ENCODE results near the gene CABLES2.

Gene CABLES2

GRCh38 chr20:62417981-62418708, 11.1 kb upstream of the CABLES2 start:
- DNase-seq, result no peak

- DNase-seq, result no peak
These were observed 9.9 kb upstream of the CABLES2 start for GRCh38 chr20:62416651-62417637.

- DNase-seq, result no peak
These were observed 8.4 kb upstream of the CABLES2 start for GRCh38 chr20:62415354-62416111.

DNA sequence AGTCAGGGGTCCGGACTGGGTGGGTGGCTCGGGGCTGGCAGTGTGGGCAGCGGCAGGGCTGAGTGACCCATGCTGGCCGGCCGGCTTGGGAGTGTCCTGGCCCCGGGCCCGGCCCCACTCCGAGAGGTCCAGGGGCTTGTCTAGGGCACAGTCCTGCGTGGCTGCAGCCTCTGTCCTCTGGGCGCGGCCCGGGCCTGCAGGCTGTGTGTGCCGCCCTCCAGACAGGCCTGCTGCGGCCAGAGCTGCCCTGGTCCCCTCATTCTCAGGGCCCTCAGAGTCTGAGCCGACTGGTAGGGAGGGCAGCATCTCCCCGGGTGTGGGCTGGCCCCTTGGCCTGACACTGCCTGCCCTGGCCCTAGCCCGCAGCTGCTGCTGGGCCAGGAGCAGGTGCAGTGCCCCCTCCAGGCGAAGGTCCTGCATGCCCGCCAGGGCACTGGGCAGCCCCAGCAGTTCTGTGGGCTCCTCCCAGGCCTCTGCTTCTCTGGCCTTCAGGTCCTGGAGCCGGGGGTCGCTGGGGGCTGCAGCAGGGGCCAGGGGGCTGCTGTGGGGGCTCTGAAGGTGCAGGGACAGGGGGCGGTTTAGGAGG, 6.9 kb upstream of the CABLES2 start:
- DNase-seq, result no peak

DNA sequence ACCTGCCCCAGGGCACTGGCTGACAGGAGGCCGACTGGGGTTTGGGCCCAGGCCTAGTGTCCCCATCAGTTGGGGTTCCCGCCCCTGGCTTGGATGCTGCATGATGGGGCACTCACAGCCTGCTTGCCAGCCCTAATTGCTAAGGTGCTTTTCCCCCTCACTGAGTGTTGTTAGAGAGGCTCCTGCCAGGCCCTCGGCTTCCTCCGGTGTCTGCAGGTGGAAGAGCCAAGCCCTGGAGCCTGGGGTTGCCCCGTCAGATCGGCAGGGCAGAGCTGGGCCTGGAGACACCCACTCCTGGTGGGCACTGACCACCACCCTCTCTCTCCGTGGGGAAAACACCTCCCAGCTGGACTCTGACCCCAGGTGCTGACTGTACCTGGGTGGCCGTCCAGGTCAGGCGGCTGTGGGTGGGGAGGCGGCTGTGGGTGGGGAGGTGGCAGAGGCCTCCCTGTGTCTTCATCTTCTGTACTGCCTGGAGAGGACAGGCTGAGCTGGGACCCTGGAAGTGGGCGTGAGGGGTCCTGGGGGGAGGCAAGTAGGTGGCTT, 6.0 kb upstream of the CABLES2 start:
- DNase-seq, result no peak

DNA sequence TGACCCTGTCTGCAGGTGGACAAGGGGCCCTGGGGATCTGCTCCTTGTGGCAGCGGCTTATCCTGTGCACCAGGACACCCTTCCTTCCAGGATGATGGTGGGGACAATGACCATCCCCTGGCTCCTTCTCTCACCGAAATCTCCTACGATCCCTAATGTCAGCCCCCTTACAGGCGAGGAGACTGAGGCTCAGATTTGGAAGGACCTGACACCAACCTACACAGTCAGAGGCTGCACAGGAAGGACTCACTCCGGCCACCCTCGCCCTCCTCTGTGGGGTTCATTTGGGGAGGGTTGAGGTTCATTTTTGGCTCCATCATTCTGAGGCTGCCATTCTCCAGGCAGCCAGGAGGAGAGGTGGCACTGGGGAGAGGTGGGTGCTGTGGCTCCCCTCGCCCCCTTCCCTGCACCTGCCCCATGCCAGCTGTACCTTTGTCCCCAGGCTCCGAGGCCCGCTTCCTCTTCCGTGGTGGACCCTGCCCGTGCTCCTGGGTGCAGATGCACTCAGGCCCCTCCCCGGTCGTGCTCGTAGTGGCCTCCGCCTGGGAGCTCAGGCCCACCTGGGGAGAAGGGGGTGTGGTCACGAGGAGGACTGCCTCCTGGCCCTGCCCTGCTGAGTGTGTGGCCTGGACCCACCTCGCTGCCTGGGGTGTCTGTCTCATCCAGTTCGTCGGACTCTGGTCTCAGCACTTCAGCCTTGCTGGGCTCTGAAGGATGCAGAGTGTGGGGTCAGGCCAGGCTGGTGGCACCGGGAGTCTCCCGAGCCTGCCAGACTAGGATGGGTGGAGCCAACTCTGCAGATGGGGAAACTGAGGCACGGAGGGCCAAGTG, 5.3 kb upstream of the CABLES2 start:
- DNase-seq, result no peak

DNA sequence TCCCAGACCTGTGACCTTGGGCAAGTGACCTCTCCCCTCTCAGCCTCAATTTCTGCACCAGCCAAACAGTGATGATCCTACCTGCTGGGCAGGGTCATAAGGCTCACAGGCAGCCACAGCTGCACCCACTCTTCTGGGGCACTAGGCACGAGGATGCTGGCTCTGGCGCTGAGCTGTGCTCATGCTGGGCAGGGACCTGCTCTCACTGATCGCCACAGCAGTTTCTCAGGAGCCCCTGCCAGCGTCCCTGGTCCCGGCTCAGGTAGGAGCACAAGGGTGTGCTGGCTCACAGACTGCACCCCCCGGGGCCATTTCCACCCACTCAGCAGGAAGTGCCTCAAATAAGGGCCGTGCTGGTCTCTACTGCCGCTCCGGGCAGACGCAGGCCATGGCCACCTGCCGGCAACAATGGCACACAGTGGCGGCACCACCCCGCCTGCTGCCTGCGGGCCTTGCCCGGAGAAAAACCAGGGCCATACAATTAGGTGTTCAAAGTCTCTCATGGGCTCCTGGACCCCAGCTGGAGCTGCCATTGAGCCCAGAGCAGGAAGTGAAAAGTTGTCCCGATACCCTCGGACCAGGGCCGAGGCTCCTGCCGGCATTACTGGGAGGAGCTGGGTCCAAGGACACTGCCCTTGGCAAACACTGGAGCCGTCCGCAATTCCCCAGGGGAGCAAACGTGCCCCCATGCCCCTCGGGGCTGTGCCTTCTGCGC, 4.6 kb upstream of the CABLES2 start:
- no peak for DNase-seq

- DNase-seq, result no peak
These were observed 3.8 kb upstream of the CABLES2 start for GRCh38 chr20:62410746-62411478.

DNA sequence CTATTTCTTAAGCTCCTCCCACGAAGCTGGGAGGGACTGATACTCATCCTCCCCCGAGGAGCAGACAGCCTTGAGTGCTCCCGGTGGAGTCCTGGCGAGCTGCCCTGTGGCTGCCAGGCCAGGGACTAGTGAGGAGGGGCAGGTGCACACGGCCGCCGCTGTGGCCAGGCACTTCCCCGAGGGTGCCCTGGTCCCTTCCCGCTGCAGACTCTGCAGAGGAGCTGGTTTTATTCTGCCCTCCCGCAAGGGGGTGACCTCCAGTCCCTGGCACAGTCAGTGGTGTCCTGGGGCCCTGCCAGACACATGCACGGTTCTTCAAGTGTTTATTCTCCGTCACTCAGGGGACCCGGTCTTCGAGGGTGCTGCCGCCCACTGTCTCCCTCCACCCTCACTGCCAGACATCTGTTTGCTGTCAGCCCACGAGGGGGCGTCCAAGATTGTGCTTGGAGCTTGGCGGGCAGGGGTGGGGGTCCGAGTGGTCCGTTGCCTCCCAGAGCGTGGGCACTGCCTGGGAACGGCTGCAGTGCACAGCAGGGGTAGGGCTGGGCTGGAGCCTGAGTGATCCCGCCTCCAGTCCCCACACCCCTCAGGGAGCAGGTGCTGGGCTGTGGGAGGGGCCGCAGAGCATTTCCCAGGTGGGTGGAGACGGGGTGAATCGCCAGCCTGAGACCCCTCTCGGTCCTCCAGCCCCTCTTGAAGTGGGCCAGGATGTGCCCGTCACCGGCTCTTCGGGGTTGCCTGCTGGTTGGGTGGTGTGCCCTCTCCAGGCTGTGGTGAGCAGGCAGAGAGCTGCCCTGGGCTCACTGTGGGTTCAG, 3.1 kb upstream of the CABLES2 start:
- DNase-seq, result peak; percentile 32

DNA sequence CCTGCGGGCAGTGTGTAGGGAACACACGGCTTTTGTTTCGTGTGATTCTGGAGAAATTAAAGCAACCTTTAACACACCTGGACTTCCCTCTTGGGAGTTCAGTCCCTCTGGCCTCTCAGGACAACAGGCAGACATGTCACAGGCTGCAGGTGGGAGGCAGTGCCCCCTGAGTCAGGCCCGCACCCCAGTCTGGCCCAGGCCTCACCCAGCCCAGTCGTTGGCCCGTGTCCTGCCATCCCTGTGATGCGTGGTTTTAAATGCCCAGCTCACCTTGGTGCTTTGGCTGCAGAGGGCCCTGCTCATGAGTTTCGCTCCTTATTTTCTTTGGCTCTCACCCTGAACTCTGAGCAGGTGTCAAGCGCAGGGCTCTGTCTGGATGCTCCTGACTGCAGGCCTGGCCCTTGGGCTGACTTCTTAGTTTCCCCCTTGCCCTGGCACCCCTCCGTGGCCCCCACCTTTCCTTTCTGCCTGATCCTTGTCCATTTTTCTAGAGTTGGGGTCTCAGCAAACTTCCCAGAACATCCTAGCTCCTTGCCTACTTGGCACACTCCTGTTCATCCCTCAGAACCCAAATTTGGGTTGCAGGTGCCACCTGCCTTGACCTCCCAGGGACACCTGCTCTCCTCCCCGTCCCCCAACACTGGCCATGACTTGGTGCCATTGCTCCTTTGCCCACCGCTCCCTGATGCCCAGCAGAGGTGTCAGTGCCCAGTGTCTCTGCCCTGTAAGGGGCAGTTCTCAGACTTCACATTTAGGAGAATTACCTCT, 2.2 kb upstream of the CABLES2 start:
- no peak for DNase-seq

- no peak for DNase-seq
These were observed 1.6 kb upstream of the CABLES2 start for GRCh38 chr20:62408640-62409039.

- DNase-seq, result no peak
These were observed 970 bp upstream of the CABLES2 start for GRCh38 chr20:62408055-62408454.

- DNase-seq, result no peak
These were observed 379 bp downstream of the CABLES2 start for GRCh38 chr20:62406635-62407176.

DNA sequence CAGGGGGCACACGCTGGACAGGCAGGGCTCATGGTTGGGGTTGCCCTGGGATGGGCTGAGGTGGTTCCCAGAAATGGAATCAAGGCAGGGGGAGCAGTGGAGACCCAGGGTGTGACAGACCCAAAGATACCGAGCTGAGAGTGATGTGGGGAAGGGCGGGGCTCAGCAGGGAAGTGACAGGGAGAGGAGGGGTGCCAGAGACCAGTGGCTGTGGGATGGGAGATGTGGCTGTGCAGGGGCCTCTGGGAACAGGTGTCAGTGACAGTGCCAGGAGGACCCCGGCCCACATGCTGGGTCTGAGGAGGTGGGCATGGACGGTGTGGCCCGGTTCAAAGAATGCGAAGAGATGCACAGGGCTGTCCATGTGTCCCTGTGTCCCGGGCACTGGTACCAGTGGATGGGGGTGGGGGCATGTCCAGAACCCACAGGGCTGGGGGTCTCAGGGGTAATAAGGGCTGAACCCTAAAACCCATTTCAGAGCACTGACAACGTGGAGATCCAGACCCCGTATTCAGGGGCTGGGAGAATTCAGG, 1.0 kb downstream of the CABLES2 start:
- DNase-seq, result no peak

DNA sequence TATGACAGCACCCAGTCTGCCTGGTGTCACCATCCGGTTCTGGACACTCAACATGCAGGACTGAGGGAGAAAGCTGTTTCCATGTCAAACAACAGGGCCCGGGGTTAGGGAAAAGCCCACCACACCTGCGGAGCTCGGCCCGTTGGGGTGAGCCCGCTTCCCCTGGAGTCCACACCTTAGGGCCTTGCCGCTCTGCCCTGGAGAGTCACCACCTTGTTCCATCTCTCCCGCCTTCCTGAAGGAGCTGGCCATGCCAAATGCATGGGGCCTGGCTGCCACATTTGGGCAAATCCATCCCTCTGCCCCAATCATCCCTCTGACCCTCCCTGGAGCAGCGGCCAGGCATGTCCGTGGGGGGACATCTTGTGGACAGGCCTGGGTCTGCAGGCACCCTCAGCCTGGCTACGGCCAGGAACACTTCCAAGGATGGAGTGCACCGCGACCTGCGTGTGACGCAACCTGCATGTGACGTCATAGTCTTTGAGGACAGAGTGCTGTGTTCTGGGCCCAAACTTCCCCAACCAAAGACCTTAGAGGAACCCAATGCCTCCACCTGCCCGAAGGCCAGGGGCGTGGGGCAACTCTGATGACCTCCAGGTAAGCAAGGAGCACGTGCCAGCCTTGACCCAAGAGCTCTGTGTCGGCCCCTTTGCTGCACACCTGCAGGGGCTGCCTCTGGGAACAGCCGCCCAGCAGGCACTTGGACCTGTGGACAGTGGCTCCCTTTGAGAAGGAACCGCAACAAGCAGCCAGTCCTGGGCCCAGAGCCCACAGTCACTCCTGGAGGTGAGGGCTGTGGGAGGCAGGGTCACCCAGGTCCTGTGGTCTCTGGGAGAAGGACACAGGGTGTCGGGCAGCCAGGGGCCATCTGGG, 1.7 kb downstream of the CABLES2 start:
- no peak for DNase-seq

- no peak for DNase-seq
These were observed 2.4 kb downstream of the CABLES2 start for GRCh38 chr20:62404761-62405107.

DNA sequence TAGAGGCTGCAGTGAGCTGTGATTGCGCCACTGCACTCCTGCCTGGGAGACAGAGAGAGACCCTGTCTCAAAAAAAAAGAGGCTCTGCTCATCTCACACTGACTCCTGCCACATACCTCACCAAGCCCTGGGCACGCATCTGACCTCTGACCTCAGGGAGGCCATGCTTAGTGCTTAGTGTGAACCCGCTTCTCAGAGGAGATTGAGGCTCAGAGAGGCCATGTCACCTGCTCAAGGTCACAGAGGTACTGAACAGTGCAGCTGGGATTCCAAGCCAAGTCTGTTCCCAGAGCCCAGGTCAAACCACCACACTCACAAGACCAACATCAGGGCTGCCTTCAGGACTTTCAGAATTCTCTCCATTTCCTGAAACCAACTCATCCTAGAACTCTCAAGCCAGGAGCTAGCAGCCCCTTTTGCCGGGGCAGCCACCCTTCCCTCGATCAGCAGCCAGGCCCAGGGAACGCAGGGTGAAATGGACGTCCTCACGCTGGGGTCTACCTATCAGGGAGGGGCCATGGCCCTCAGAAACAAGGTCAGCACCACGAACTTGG, 2.9 kb downstream of the CABLES2 start:
- no peak for DNase-seq

Measured in CD4-positive, alpha-beta T cell treated with Interleukin-12 subunit alpha and Interleukin-12 subunit beta, for 1 hour (primary cell).